HUDEP-2 (cell line): ENCODE results near the gene STIP1.
A peak's percentile ranks its signal among the peaks of the same experiment; 100 is the strongest.
"Not testable (repeated sequence)": the region's sequence is repeated elsewhere in the genome, so short reads cannot be mapped to it uniquely, and the experiment has no call there.

Experiments
- DNase-seq, 76 experiments: peaks; one replicate each; lab custom pipeline; 2025; ENCODE audit not compliant: unreplicated experiment in 76 of 76; lab: John Stamatoyannopoulos, UW

STIP1 gene

DNA sequence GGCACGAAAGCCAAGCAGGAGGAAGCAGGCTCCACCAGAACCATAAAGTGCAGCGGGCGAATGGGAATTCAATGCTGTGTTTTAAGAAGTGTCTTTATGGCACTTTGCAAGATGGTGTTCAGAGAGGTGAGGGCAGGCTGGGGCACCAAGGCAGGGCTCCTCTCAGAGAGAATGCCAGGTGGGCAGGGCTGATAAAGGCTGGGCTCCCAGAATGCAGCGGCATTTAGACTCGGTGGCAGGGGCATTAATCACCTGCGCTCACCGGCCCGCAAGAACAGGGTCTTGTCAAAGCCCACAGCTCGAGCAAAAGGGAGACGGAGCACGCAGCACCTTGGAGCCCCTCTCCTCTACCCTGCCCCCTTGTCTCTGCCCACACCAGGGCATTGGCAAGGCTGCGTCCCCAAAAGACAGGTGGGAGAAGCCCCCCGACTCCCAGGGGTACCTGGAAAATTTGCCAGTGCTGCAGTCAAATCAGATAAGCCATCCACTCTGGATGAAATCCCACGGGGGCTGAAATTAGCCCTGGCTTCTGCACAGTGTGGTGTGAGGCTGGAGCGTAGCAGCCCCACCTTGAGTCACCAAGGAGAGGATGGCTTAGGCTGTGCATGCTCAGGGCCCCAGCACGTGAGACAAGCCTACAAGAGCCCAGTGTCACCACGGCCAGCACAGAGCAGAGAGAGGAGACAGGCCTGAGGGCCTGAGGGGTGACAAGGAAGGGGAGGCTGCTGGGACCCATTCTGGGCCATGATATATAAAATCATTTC, 28.2 kb upstream of the STIP1 start:
- no peak for DNase-seq

DNA sequence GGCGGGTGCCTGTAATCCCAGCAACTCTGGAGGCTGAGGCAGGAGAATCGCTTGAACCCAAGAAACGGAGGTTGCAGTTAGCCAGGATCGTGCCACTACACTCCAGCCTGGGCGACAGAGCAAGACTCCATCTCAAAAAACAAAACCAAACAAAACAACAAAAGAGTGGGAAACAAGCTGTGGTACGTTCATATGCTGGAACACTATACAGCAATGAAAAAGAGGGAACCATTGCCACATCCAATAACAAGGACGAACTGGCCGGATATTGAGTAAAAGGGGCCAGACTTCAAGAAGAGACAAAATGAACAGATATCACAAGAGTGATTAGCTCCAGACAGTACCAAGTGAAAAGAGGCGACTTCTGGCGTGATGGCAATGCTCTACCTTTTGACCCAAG, 24.9 kb upstream of the STIP1 start:
- no peak for DNase-seq

DNA sequence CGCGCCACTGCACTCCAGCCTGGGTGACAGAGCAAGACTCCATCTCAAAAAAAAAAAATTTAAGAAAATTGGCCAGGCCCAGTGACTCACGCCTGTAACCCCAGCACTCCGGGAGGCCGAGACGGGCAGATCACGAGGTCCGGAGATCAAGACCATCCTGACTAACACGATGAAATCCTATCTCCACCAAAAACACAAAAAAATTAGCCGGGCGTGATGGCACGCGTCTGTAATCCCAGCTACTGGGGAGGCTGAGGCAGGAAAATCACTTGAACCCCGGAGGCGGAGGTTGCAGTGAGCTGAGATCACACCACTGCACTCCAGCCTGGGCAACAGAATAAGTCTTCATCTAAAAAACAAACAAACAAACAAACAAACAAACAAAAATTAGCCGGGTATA, 23.2 kb upstream of the STIP1 start:
- DNase-seq: not testable (repeated sequence)

DNA sequence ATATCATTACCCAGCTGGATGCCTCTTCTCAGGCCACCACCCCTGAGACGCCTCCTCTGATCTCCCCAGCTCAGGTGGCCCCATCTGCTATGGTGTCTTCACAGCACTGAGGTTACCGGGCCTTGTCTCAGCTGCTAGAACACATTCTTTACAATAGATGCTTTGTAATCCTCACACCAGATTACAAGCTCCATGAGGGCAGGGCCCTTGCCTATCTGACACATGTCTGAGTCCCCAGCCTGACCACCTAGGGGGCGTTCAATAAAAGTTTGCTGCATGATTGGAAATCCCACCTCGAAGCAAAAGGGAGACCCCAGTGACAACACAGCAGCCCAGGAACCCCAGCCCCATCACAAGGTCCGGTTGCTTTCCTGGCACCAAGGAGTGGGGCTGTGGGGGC, 22.0 kb upstream of the STIP1 start:
- DNase-seq: no peak

GRCh38 chr11:64164392-64165312, 21.3 kb upstream of the STIP1 start:
- peak in 12 of 76 experiments; percentile 3 to 45 (median 17) for DNase-seq

DNA sequence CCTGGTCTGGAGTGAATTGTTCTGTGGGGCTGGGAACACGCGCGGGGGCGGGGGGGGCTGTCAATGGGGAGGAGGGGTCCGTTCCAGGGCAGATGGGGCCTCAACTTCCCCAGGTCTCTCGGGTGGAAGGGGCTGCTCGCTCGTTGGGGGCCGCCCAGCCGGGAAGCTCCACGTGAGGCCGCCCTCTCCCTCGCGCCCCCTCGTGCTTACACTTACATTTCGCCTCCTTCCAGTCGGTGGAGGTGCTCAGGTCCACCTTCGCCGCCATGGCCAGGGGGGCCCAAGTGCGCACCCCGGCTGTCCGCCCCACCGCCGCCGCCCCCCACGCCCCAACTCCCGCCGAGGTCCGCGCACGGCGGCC, 20.5 kb upstream of the STIP1 start:
- DNase-seq: peak in 15 of 76 experiments; percentile 14 to 52 (median 34)

DNA sequence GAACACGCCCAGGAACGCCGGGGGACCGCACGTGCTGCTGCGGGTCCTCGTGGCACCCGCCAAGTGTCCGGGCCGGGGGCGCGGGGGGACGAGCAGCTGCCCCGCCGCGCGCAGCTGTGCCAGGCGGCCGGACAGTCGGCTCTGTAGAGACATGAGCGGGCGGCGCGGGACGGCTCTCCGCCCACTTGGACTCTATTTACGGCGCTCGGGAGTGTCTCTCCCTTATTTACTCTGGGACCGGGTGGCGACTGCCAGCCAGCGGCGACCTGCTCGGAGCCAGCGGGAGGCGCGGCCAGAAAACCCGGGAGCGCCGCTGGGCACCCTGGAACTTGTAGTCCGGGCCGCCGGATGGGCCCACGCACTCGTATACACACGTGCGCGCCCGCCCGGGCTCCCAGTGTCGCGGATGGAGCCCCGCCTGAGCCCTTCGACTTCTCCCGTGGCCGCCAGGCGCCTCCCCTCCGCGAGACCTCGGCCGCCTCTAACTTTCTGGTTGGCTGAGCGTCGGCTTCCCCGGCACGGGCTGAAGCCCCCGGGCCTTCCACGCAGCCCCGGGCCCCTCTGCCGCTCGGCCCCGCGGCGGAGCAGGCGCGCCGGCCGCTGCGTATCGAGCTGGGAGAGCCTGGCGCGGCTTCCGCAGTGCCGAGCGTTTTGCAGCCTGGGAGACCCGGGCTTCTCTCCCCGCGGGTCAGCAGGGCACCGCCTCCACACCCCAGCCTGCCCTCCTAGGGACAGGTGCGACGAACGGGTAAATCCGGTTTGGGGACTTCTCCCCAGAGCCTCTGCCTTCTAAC, 19.9 kb upstream of the STIP1 start, which contains the start of gene MACROD1:
Gene MACROD1 (minus strand): TSS at position 272 of the 794 bp plus-strand sequence. CDS start 119 bp downstream, at position 153.
- DNase-seq: peak in 72 of 76 experiments; percentile 23 to 89 (median 80)

- DNase-seq: no peak
Observed at GRCh38 chr11:64170419-64170818, 15.6 kb upstream of the STIP1 start.

DNA sequence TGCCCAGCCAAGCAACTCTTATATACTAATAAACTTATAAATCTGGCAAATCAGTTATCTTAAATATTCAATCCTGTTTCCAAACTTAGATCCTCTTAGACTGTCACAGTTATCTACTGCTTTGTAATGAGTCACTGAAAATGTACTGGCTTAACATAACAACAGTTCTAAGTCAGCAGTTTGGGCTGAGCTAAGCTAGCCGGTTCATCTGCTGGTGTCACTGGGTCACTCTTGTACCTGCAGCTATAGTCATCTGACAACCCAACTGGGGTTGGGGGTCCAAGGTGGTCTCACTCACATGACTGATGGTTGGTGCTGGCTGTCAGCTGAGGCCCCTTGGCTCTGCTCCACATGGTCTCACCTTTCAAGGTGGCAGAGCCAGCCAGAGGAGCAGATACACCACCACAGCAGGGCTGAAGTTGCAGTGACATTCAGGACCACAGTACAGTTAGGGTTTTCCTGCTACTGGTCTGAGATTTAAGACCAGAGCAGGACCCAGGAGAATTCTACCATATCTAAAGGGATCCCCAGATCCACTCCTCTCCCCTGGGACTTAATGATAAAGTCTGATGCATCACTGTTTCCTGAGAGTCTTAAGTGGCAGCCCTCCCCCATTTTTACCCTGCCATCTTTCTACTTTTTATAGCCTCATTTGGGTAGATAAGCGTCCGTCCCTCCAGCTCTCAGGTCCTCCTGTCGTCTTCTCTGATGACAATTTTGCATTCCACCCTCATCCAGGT, 12.2 kb upstream of the STIP1 start:
- DNase-seq: no peak

GRCh38 chr11:64176751-64177150, 9.2 kb upstream of the STIP1 start:
- no peak for DNase-seq

DNA sequence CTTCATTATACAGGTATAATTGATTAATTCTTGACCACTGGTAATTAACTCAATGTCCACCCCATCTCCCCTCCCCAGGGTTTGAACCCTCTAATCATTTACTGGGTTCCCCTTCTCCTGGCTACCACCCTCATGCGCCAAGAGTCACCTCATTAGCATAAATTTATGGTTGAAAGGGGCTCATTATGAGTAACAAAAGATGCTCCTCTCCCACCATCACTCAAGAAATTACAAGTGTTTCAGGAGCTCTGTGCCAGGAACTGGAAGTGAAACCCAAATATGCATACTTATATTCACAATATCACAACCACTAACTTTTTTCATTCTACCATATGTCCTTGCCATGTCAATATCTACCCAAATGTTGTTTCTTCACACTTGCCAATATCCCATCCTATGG, 7.8 kb upstream of the STIP1 start:
- DNase-seq: no peak

GRCh38 chr11:64178951-64179639, 6.9 kb upstream of the STIP1 start:
- DNase-seq: no peak

GRCh38 chr11:64180891-64181290, 5.1 kb upstream of the STIP1 start:
- no peak for DNase-seq

DNA sequence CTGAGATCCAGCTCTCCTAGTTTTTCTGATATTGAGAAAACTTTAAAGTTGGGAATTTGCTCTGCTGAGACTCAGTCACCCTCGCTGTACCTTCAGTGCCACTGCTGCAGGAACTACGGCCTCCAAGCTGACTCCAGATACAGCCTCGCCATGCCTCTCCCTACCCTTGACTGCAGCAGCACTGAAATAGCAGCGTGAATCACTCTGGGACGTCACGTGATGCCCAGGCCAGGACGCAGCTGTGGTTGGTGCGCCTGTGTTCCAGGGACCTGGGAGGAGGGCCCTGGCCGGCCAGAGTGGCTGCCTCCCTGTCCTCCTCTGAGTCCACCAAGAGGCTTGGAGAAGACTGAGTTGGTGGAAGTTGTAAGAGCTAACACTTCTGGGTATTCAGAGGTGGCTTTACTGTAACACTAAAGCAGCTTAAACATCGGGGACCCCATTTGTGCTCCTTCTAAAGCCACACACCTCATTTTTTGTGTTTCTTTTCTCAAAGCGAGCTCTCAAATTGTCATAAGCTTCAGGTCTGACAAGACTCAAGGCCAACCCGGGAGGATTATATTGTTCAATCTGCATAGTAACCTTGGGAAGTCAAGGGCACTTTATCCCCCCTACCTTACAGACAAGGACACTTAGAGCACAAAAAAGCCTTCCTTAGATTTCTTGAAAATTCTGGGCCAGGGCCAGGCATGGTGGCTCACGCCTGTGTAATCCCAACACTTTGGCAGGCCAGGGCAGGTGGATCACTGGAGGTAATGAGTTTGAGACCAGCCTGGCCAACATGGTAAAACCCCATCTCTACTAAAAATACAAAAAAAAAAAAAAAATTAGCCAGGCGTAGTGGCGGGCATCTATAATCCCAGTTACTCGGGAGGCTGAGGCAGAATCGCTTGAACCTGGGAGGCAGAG, 4.2 kb upstream of the STIP1 start:
- DNase-seq: peak in 71 of 76 experiments; percentile 30 to 89 (median 73)

GRCh38 chr11:64183890-64184289, 2.1 kb upstream of the STIP1 start:
- no peak for DNase-seq

- peak in 59 of 76 experiments; percentile 42 to 95 (median 73) for DNase-seq
Observed at GRCh38 chr11:64185175-64185692, 737 bp upstream of the STIP1 start.

- peak in 3 of 76 experiments; percentile 3 to 12 (median 8) for DNase-seq
Observed at GRCh38 chr11:64186492-64187165, 658 bp downstream of the STIP1 start.

GRCh38 chr11:64192434-64192833, 6.5 kb downstream of the STIP1 start:
- no peak for DNase-seq
